Uterus (tissue), 4 donors: ENCODE results near the gene BET1L. TPM values are rescaled to one million over a fixed set of nuclear protein-coding genes. Genes with fewer than 3 reads are reported as not detected.

ENCODE experiments used
- DNase-seq, 2 donors: peaks; one replicate each; pipeline ENCODE4 v3.0.0-alpha.2; 2019 to 2020
- H3K27ac ChIP-seq, 2 donors: fragments of 200-600 bp; sonication (generic); 1 replicate in 1 of 2; 2 replicates in 1 of 2; pipeline ENCODE4 v1.5.1; 2016 to 2018
- H3K27me3 ChIP-seq, 2 donors: fragments of 200-600 bp; sonication (generic); one replicate each; pipeline ENCODE4 v1.5.1; 2018 to 2019; ENCODE audit warnings: control low read depth in 1 of 2
- H3K36me3 ChIP-seq, 2 donors: fragments of 200-600 bp; sonication (generic); one replicate each; pipeline ENCODE4 v1.5.1; 2019; ENCODE audit warnings: control low read depth in 1 of 2
- H3K4me1 ChIP-seq, 2 donors: fragments of 200-600 bp; sonication (generic); one replicate each; pipeline ENCODE4 v1.5.1; 2018 to 2019; ENCODE audit warnings: control low read depth in 1 of 2
- H3K4me3 ChIP-seq, 2 donors: fragments of 200-600 bp; sonication (generic); 1 replicate in 1 of 2; 2 replicates in 1 of 2; pipeline ENCODE4 v1.5.1; 2018 to 2019; ENCODE audit warnings: mild to moderate bottlenecking in 1 of 2
- H3K9me3 ChIP-seq, 2 donors: fragments of 200-600 bp; sonication (generic); one replicate each; pipeline ENCODE4 v1.5.1; 2019; ENCODE audit warnings: control low read depth in 1 of 2
- CTCF ChIP-seq, 4 experiments: fragments of 200-600 bp in 2 of 4; fragments of 450-650 bp in 2 of 4; sonication (generic) in 2 of 4; IDR thresholded peaks; one replicate each; pipeline ENCODE4 v1.5.1; 2016 to 2019; ENCODE audit warnings: antibody characterized with exemption in 4 of 4, mild to moderate bottlenecking in 2 of 4, moderate library complexity in 1 of 4
- POLR2A ChIP-seq, 2 donors: fragments of 450-650 bp; IDR thresholded peaks; one replicate each; pipeline ENCODE4 v1.6.1; 2016; ENCODE audit warnings: antibody characterized with exemption in 2 of 2, mild to moderate bottlenecking in 1 of 2, moderate library complexity in 1 of 2
- intact Hi-C: fragments of 100-400 bp; cut with DNase I; formaldehyde crosslinking; loops from one replicate; pipeline ENCODE4 v1.15.1; 2023; ENCODE audit warnings: low total_unique reads
- total RNA-seq, 4 donors: library from RNA; depleted of rRNA in 3 of 4; stranded (reverse); fragments of >200 nt in 3 of 4; gene quantifications; one replicate each; pipeline versions ENCODE4 v1.1.0 to v1.2.4, GENCODE V29; 2014 to 2023
- donor health status: DM: yes; HTN: yes; CAD: no.

The BET1L gene
- total RNA-seq, 4 donors from 2014 or later, result 8.7 to 57.8 (median 15.0) TPM

DNA sequence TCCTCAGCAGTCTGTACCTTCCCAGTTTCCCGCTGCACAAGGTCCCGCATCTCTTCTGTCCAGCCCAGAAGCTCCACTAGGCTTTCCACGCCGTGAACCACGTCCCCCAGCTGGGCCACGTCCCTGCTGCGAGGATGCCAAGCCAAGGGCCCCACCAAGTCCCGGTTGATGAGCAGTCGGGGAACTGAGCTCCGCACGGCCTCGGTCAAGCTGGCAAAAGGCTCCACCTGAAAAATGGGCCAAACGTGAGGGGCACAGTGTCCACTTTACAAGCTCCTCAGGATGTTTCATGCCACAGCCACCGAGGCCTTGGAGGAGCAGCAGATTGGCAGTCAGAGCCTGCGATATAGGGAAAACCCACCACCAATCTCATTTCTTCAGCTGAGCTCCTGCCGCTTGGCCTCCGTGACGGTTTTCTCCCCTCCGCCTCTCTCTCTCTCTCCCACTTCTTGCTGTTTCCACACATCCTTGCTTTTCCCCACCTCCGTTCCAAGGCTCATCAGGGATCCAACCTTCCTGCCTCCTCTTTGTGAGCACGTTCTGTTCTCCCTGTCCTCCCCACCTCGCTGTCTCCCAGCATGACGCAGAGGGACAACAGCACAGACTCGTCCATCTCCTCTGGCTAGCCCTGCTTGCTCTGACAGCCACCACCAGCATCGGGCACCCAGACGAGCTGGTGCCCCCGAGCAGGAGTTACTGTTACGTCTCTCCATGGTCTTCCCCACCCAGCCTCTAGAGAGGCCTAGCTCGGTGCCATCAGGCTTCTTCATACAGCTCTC, 11.8 kb upstream of the BET1L start:
- no peak overlapping the region for H3K27ac ChIP-seq
- H3K4me1 ChIP-seq, result no peaks in the 10 kb centered on the region
- no peaks in the 10 kb centered on the region for H3K36me3 ChIP-seq
- intact Hi-C loops, result no loop called here
- TF ChIP-seq CTCF (IDR thresholded peaks at IDR 0.05) (no peak), POLR2A (IDR thresholded peaks at IDR 0.05) (no peak)
- H3K27me3 ChIP-seq, result no peaks in the 10 kb centered on the region
- no peaks in the 10 kb centered on the region for H3K9me3 ChIP-seq
- no peak overlapping the region for H3K4me3 ChIP-seq
- DNase-seq, result no peak

DNA sequence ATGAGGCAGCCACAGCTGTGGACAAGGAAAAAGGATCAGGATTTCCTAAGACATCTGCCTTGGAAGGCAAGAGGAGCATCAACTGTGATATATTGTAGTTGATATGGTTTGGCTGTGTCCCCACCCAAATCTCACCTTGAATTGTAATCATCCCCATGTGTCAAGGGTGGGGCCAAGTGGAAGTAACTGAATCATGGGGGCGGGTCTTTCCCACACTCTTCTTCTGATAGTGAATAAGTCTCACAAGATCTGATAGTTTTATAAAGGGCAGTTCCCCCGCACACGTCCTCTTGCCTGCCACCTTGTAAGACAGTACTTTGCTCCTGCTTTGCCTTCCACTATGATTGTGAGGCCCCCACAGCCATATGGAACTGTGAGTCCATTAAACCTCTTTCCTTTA, 10.5 kb upstream of the BET1L start:
- intact Hi-C loops, result no loop called here
- H3K36me3 ChIP-seq, result no peaks in the 10 kb centered on the region

GRCh38 chr11:216081-216974, 9.1 kb upstream of the BET1L start:
- no peak overlapping the region for H3K4me3 ChIP-seq
- H3K27me3 ChIP-seq, result no peaks in the 10 kb centered on the region
- intact Hi-C loops, result no loop called here
- H3K27ac ChIP-seq, result no peak overlapping the region
- DNase-seq, result no peak
- H3K36me3 ChIP-seq, result no peaks in the 10 kb centered on the region
- TF ChIP-seq CTCF (IDR thresholded peaks at IDR 0.05) (no peak), POLR2A (IDR thresholded peaks at IDR 0.05) (no peak)
- no peaks in the 10 kb centered on the region for H3K9me3 ChIP-seq
- H3K4me1 ChIP-seq, result no peaks in the 10 kb centered on the region

More for the DNA sequence above, 10.5 kb upstream of the BET1L start:
- Histone ChIP-seq H3K27me3 (no peaks in the 10 kb centered on the region), H3K4me1 (no peaks in the 10 kb centered on the region), H3K27ac (no peak overlapping the region), H3K9me3 (no peaks in the 10 kb centered on the region), H3K4me3 (no peak overlapping the region)
- no peak for DNase-seq
- TF ChIP-seq POLR2A (IDR thresholded peaks at IDR 0.05) (no peak), CTCF (IDR thresholded peaks at IDR 0.05) (no peak)

- Histone ChIP-seq H3K9me3 (no peaks in the 10 kb centered on the region), H3K4me1 (peaks cover under 1 to 6% of the 10 kb centered on the region in 2 donors), H3K36me3 (no peaks in the 10 kb centered on the region), H3K4me3 (no peak overlapping the region), H3K27me3 (no peaks in the 10 kb centered on the region), H3K27ac (no peak overlapping the region)
- intact Hi-C loops, result no loop called here
- TF ChIP-seq CTCF (IDR thresholded peaks at IDR 0.05) (no peak), POLR2A (IDR thresholded peaks at IDR 0.05) (no peak)
- no peak for DNase-seq
These were observed 8.4 kb upstream of the BET1L start for GRCh38 chr11:215581-216037.

- no peak for TF ChIP-seq POLR2A (IDR thresholded peaks at IDR 0.05)
- no peaks in the 10 kb centered on the region for H3K36me3 ChIP-seq
These were observed 6.9 kb upstream of the BET1L start for GRCh38 chr11:214083-214482.

More at GRCh38 chr11:214083-214482, 6.9 kb upstream of the BET1L start:
- Histone ChIP-seq H3K27ac (no peak overlapping the region), H3K9me3 (no peaks in the 10 kb centered on the region), H3K4me3 (no peak overlapping the region), H3K4me1 (peaks cover 8 to 16% of the 10 kb centered on the region in 2 donors), H3K27me3 (no peaks in the 10 kb centered on the region)
- intact Hi-C loops, result no loop called here
- DNase-seq, result peak in 1 of 2 donors; percentile 9
